HAP-1 (cell line): ENCODE data around the gene TBRG4.

Source experiments
- DNase-seq, 2 experiments: peaks; one replicate each; pipeline ENCODE4 v3.0.0-alpha.2; 2016 to 2020; ENCODE audit warnings: low spot score in 2 of 2
- H3K27me3 ChIP-seq: fragments of 250-450 bp; sonication (Bioruptor Pico); 2 replicates; pipeline ENCODE4 v1.5.1; 2020; ENCODE audit warnings: low read depth, mild to moderate bottlenecking, moderate library complexity
- H3K36me3 ChIP-seq: fragments of 250-450 bp; sonication (Bioruptor Pico); replicated peaks from 2 replicates; pipeline ENCODE4 v1.5.1; 2020; ENCODE audit warnings: mild to moderate bottlenecking
- H3K4me1 ChIP-seq: fragments of 250-450 bp; sonication (Bioruptor Pico); 2 replicates; pipeline ENCODE4 v1.5.1; 2020; ENCODE audit warnings: mild to moderate bottlenecking
- H3K4me3 ChIP-seq: fragments of 250-450 bp; sonication (Bioruptor Pico); 2 replicates; pipeline ENCODE4 v1.5.1; 2020; ENCODE audit warnings: mild to moderate bottlenecking, moderate library complexity
- H3K9me3 ChIP-seq: fragments of 250-450 bp; sonication (Bioruptor Pico); 2 replicates; pipeline ENCODE4 v1.5.1; 2020; ENCODE audit warnings: mild to moderate bottlenecking, moderate library complexity
- in situ Hi-C: fragments of 300-500 bp; cut with MboI; formaldehyde crosslinking; loops from 3 replicates; pipeline ENCODE4 v1.14.3; 2020; ENCODE audit warnings: low sequenced_read_pairs, inconsistent platforms, mixed read lengths

Gene TBRG4

GRCh38 chr7:45078125-45078681 is 33.3 kb downstream of the TBRG4 start:
- Histone ChIP-seq H3K4me1 (no peaks in the 10 kb centered on the region), H3K4me3 (no peak overlapping the region), H3K36me3 (peaks cover 6% of the 10 kb centered on the region), H3K27me3 (no peaks in the 10 kb centered on the region), H3K9me3 (no peaks in the 10 kb centered on the region)
- in situ Hi-C loops = no loop called here
- DNase-seq = no peak

GRCh38 chr7:45077579-45077978 is 33.9 kb downstream of the TBRG4 start:
- in situ Hi-C loops = no loop called here
- no peak for DNase-seq
- Histone ChIP-seq H3K27me3 (no peaks in the 10 kb centered on the region), H3K9me3 (no peaks in the 10 kb centered on the region), H3K4me3 (no peak overlapping the region), H3K36me3 (peaks cover 6% of the 10 kb centered on the region), H3K4me1 (no peaks in the 10 kb centered on the region)

GRCh38 chr7:45076946-45077345 is 34.6 kb downstream of the TBRG4 start:
- in situ Hi-C loops = no loop called here
- no peaks in the 10 kb centered on the region for H3K4me1 ChIP-seq
- H3K9me3 ChIP-seq = no peaks in the 10 kb centered on the region
- peaks cover 6% of the 10 kb centered on the region for H3K36me3 ChIP-seq
- H3K4me3 ChIP-seq = no peak overlapping the region
- DNase-seq = no peak
- no peaks in the 10 kb centered on the region for H3K27me3 ChIP-seq

GRCh38 chr7:45075871-45076796 is 35.4 kb downstream of the TBRG4 start:
- Histone ChIP-seq H3K4me1 (no peaks in the 10 kb centered on the region), H3K36me3 (peaks cover 6% of the 10 kb centered on the region), H3K27me3 (no peaks in the 10 kb centered on the region), H3K4me3 (no peak overlapping the region), H3K9me3 (no peaks in the 10 kb centered on the region)
- in situ Hi-C loops = no loop called here
- no peak for DNase-seq

GRCh38 chr7:45075355-45075644 is 36.2 kb downstream of the TBRG4 start:
- Histone ChIP-seq H3K4me3 (no peak overlapping the region), H3K4me1 (no peaks in the 10 kb centered on the region), H3K27me3 (no peaks in the 10 kb centered on the region), H3K9me3 (no peaks in the 10 kb centered on the region), H3K36me3 (peaks cover 6% of the 10 kb centered on the region)
- no peak for DNase-seq
- in situ Hi-C loops = no loop called here

GRCh38 chr7:45074528-45075354 is 36.8 kb downstream of the TBRG4 start:
- H3K27me3 ChIP-seq = no peaks in the 10 kb centered on the region
- in situ Hi-C loops = no loop called here
- no peaks in the 10 kb centered on the region for H3K4me1 ChIP-seq
- H3K4me3 ChIP-seq = no peak overlapping the region
- DNase-seq = no peak
- H3K36me3 ChIP-seq = peaks cover 6% of the 10 kb centered on the region
- no peaks in the 10 kb centered on the region for H3K9me3 ChIP-seq

GRCh38 chr7:45073786-45074527 is 37.5 kb downstream of the TBRG4 start:
- H3K4me3 ChIP-seq = no peak overlapping the region
- no peak for DNase-seq
- no peaks in the 10 kb centered on the region for H3K9me3 ChIP-seq
- H3K36me3 ChIP-seq = peaks cover 6% of the 10 kb centered on the region
- no peaks in the 10 kb centered on the region for H3K27me3 ChIP-seq
- no peaks in the 10 kb centered on the region for H3K4me1 ChIP-seq
- in situ Hi-C loops = no loop called here

GRCh38 chr7:45073031-45073785 is 38.3 kb downstream of the TBRG4 start:
- in situ Hi-C loops = no loop called here
- Histone ChIP-seq H3K27me3 (no peaks in the 10 kb centered on the region), H3K4me1 (no peaks in the 10 kb centered on the region), H3K36me3 (peaks cover 6% of the 10 kb centered on the region), H3K9me3 (no peaks in the 10 kb centered on the region), H3K4me3 (no peak overlapping the region)
- DNase-seq = no peak

- in situ Hi-C loops = no loop called here
- Histone ChIP-seq H3K9me3 (no peaks in the 10 kb centered on the region), H3K27me3 (no peaks in the 10 kb centered on the region), H3K36me3 (peaks cover 6% of the 10 kb centered on the region), H3K4me1 (no peaks in the 10 kb centered on the region), H3K4me3 (no peak overlapping the region)
- no peak for DNase-seq
Measured at GRCh38 chr7:45072131-45073030, 39.1 kb downstream of the TBRG4 start.

- Histone ChIP-seq H3K4me3 (no peak overlapping the region), H3K36me3 (peaks cover 6% of the 10 kb centered on the region), H3K9me3 (no peaks in the 10 kb centered on the region), H3K27me3 (no peaks in the 10 kb centered on the region), H3K4me1 (no peaks in the 10 kb centered on the region)
- in situ Hi-C loops = no loop called here
- no peak for DNase-seq
Measured at GRCh38 chr7:45071528-45071927, 40.0 kb downstream of the TBRG4 start.

GRCh38 chr7:45070254-45070642 is 41.2 kb downstream of the TBRG4 start:
- Histone ChIP-seq H3K4me1 (no peaks in the 10 kb centered on the region), H3K4me3 (no peak overlapping the region), H3K9me3 (no peaks in the 10 kb centered on the region), H3K36me3 (peaks cover 6% of the 10 kb centered on the region), H3K27me3 (no peaks in the 10 kb centered on the region)
- DNase-seq = no peak
- in situ Hi-C loops = no loop called here

GRCh38 chr7:45069444-45070253 is 41.8 kb downstream of the TBRG4 start:
- in situ Hi-C loops = no loop called here
- Histone ChIP-seq H3K9me3 (no peaks in the 10 kb centered on the region), H3K27me3 (no peaks in the 10 kb centered on the region), H3K4me3 (no peak overlapping the region), H3K36me3 (peaks cover 3% of the 10 kb centered on the region; the same call in 1 of the 2 replicates), H3K4me1 (no peaks in the 10 kb centered on the region)
- DNase-seq = no peak
